ENCODE results near the gene MAPT. TPM values are rescaled to one million over a fixed set of nuclear protein-coding genes. Genes with fewer than 3 reads are reported as not detected.

The MAPT gene
- total RNA-seq, 1 donor from 2014 or later = 6.1 TPM

GRCh38 chr17:46032909-46033308 lies 138.6 kb downstream of the MAPT start:
- intact Hi-C loops (cut with DNase I) = no loop called here
- DNase-seq (ENCODE audit: extremely low spot score in 2 of 2) = no peak
- Histone ChIP-seq H3K4me3 (no peak overlapping the region), H3K36me3 (peaks cover 0 to 71% of the 10 kb centered on the region in 2 donors), H3K9me3 (no peaks in the 10 kb centered on the region), H3K27me3 (no peaks in the 10 kb centered on the region), H3K27ac (no peak overlapping the region), H3K4me1 (no peaks in the 10 kb centered on the region)
- TF ChIP-seq POLR2AphosphoS5 (IDR thresholded peaks at IDR 0.05; ENCODE audit: insufficient read depth in 1 of 2, low read depth in 1 of 2) (no peak), CTCF (IDR thresholded peaks at IDR 0.05) (no peak), POLR2A (IDR thresholded peaks at IDR 0.05) (no peak)

GRCh38 chr17:46033392-46033791 lies 139.0 kb downstream of the MAPT start:
- H3K4me3 ChIP-seq = no peak overlapping the region
- DNase-seq (ENCODE audit: extremely low spot score in 2 of 2) = no peak
- H3K27me3 ChIP-seq = no peaks in the 10 kb centered on the region
- peaks cover 0 to 76% of the 10 kb centered on the region in 2 donors for H3K36me3 ChIP-seq
- no peak overlapping the region for H3K27ac ChIP-seq
- H3K9me3 ChIP-seq = no peaks in the 10 kb centered on the region
- intact Hi-C loops (cut with DNase I) = no loop called here
- TF ChIP-seq POLR2A (IDR thresholded peaks at IDR 0.05) = no peak
- no peak for TF ChIP-seq POLR2AphosphoS5 (IDR thresholded peaks at IDR 0.05; ENCODE audit: insufficient read depth in 1 of 2, low read depth in 1 of 2)
- no peak for TF ChIP-seq CTCF (IDR thresholded peaks at IDR 0.05)
- H3K4me1 ChIP-seq = no peaks in the 10 kb centered on the region

GRCh38 chr17:46035112-46035818 lies 140.9 kb downstream of the MAPT start:
- H3K4me3 ChIP-seq = no peak overlapping the region
- H3K27ac ChIP-seq = no peak overlapping the region
- peaks cover 7% of the 10 kb centered on the region for H3K4me1 ChIP-seq
- intact Hi-C loops (cut with DNase I) = loop anchor here (5.0 kb wide), 1 partner anchor 1443 kb away; no protein-coding TSS in a partner anchor
- peaks cover 0 to 89% of the 10 kb centered on the region in 2 donors for H3K36me3 ChIP-seq
- DNase-seq (ENCODE audit: extremely low spot score in 2 of 2) = no peak
- no peaks in the 10 kb centered on the region for H3K27me3 ChIP-seq
- H3K9me3 ChIP-seq = no peaks in the 10 kb centered on the region
- TF ChIP-seq POLR2A (IDR thresholded peaks at IDR 0.05) = no peak
- TF ChIP-seq POLR2AphosphoS5 (IDR thresholded peaks at IDR 0.05; ENCODE audit: insufficient read depth in 1 of 2, low read depth in 1 of 2) = no peak
- TF ChIP-seq CTCF (IDR thresholded peaks at IDR 0.05) = no peak

- Histone ChIP-seq H3K4me3 (no peak overlapping the region), H3K27me3 (no peaks in the 10 kb centered on the region), H3K4me1 (peaks cover 7% of the 10 kb centered on the region), H3K9me3 (no peaks in the 10 kb centered on the region), H3K27ac (no peak overlapping the region), H3K36me3 (peaks cover 0 to 78% of the 10 kb centered on the region in 2 donors)
- TF ChIP-seq POLR2AphosphoS5 (IDR thresholded peaks at IDR 0.05; ENCODE audit: insufficient read depth in 1 of 2, low read depth in 1 of 2) = no peak
- no peak for TF ChIP-seq POLR2A (IDR thresholded peaks at IDR 0.05)
- no peak for TF ChIP-seq CTCF (IDR thresholded peaks at IDR 0.05)
- intact Hi-C loops (cut with DNase I) = loop anchor here (5.0 kb wide), 1 partner anchor 1444 kb away; no protein-coding TSS in a partner anchor
- no peak for DNase-seq (ENCODE audit: extremely low spot score in 2 of 2)
Measured at GRCh38 chr17:46036491-46036890, 142.1 kb downstream of the MAPT start.

- Histone ChIP-seq H3K4me1 (peaks cover 7% of the 10 kb centered on the region), H3K27me3 (no peaks in the 10 kb centered on the region), H3K9me3 (no peaks in the 10 kb centered on the region), H3K27ac (no peak overlapping the region), H3K4me3 (no peak overlapping the region), H3K36me3 (peaks cover 0 to 69% of the 10 kb centered on the region in 2 donors)
- DNase-seq (ENCODE audit: extremely low spot score in 2 of 2) = no peak
- no peak for TF ChIP-seq CTCF (IDR thresholded peaks at IDR 0.05)
- no peak for TF ChIP-seq POLR2A (IDR thresholded peaks at IDR 0.05)
- TF ChIP-seq POLR2AphosphoS5 (IDR thresholded peaks at IDR 0.05; ENCODE audit: insufficient read depth in 1 of 2, low read depth in 1 of 2) = no peak
- intact Hi-C loops (cut with DNase I) = loop anchor here (5.0 kb wide), 1 partner anchor 1445 kb away; no protein-coding TSS in a partner anchor
Measured at GRCh38 chr17:46037722-46038255, 143.4 kb downstream of the MAPT start.
